ENCODE results near the gene SOX6.

DNA sequence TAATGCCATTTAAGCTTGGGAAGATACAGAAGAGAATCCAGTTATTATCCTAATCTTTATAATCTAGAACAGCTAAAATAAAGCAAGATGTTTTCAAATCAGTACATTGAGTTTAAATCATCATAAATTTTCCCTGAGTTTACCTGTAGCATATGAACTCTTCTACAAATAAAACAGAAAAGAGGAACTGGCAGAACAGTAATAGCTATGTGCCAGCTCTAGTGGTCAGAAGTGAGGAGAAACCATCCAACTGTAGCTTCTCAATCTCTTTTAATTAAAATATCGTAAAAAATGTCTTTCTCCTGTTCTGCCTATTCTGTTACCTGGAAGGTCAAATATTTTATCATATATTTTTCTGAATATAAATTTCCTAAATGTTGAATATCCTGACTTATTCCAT lies 266.9 kb downstream of the SOX6 start:
- TF ChIP-seq POLR2A (IDR thresholded peaks at IDR 0.05; ENCODE audit: low read depth, low read length) (no peak), POLR2AphosphoS5 (IDR thresholded peaks at IDR 0.05; ENCODE audit: low read depth, low read length) (no peak), TAF1 (IDR thresholded peaks at IDR 0.05; ENCODE audit: low read depth, low read length) (no peak), SPI1 (IDR thresholded peaks at IDR 0.05; ENCODE audit: low read depth, low read length) (peak; percentile 38), PAX5 (IDR thresholded peaks at IDR 0.05; ENCODE audit: insufficient read depth, low read length, severe bottlenecking) (no peak), POU2F2 (IDR thresholded peaks at IDR 0.05; ENCODE audit: low read depth, low read length) (no peak)

Measured in GM12891 (cell line).